AG08396 (cell line): Measurements from ENCODE around the gene DDX39B.
A peak's percentile ranks its signal among the peaks of the same experiment; 100 is the strongest.

Experiments
- DNase-seq: peaks from one replicate; pipeline ENCODE4 v3.0.0; 2012; ENCODE audit warnings: low spot score, mixed read lengths

The DDX39B gene

DNA sequence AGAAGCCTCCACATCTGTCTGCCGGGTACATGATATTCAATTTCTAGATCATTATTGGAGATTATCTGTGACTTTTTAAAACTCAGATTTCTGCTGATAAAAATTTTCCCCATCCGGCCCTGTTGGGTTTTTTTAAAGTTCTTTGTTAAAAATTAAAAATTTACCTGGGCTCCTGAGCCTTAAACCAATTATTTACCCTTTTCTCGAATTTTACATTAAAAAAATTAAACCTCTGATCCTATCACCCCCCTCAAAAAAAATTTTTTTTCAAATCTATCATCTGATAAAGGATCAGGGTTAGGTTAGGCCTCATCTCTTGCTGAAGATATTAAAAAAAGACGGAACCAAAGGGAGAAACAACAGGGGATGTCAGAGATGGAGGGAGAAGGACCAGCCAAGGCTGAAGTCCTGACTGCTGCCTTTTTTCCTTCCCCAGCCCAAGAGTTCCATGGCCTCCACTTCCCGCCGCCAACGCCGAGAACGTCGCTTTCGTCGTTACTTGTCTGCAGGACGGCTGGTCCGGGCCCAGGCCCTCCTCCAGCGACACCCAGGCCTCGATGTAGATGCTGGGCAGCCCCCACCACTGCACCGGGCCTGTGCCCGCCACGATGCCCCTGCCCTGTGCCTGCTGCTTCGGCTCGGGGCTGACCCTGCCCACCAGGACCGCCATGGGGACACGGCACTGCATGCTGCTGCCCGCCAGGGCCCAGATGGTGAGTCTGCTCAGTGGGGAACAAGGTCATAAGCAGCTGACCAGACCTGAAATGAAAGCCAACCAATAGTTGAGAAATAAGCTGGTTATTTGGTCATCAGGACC is 6.1 kb upstream of the DDX39B start:
- no peak for DNase-seq

DNA sequence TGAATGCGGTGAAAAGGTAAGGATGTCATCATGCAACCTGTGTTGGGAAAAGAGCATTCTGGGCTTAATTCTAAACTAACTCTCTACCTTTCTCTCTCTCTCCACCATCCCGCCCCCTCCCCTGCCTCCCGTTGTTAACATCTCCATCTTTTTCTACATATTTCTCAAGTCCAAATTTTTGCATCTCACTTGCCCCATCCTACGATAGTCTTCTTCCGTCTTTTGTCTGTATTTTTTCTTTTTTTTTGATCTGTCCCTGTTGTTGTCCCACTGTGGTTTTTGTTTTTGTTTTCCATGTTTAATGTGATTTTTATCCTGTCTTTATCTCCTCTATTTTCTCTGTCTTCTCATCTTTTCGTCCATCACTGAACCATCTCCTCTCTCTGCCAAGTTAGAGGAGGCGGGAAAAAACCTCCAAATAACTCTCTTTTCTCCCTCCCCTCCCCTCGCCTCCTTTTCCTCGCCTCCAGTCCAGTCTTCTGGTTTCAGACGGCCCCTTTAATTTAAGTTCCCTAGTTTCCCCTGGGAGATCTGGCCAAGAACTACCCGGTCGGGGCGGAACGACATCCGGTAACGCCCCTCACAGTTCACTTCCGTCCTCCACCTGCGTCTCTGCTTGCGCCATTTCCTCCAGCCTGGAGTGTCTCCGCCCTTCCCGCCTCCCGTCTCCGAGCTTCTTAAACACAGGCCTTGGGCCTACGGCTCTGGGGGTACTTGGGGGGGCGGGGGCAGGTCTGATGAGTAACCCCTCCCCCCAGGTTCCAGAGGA is 5.3 kb upstream of the DDX39B start, which contains the start of gene NFKBIL1:
NFKBIL1 (plus strand) TSS at position 651 of the 769 bp plus-strand sequence; CDS start at position 738, 87 bp downstream.
- DNase-seq, result peak; percentile 93

DNA sequence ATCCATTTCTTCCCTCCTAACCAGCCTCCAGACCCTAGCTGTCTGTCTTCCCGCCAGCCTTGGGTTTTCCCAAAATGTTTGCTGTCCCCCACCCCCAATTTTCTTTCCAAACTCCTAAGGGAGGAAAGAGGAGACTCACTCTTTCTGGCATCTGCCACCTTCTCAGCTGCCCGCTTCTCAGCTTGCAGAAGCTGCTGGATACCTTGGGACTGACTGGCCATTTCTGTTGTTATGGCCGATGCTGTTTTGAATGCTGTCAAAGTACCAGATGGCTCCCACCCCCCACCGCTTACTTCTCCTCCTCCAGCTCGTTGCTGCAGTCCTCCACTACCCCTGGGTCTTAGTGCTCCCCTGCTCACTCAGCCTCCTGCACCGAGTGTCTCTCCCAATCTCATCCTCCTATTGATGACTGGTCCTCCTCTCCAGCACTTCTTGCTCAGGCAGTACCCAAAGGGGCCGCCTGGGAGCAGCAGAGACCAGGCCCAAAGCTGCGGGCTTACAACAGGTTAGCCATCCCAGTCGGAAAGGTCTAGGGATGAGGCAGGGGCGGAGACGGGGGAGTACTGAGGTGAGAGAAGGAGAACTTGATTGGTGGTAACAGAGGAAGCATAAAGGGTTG is 4.6 kb upstream of the DDX39B start, which contains the start of gene ATP6V1G2:
ATP6V1G2 (minus strand) TSS at position 270 of the 619 bp plus-strand sequence; CDS start at position 221, 49 bp downstream.
- DNase-seq, result peak; percentile 82

DNA sequence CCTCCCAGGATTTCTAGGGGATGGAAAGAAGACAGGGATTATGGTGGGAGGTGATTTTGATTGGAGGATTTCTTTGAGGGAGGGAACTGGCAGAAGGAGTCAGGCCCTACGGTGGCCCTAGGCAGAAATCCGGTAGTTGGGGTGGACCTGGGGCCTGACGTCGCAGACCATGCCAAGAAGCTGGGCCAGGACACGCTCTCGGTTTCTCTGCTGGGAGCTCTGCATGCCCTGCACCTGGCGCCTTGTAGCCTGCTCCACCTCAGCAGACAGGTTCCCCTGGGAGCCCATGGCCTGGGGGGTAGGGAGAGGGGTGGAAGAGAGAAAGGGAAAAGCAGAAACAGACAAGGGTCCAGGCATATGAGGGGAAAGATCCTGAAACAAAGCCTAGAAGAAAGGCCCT is 3.5 kb upstream of the DDX39B start:
- no peak for DNase-seq

DNA sequence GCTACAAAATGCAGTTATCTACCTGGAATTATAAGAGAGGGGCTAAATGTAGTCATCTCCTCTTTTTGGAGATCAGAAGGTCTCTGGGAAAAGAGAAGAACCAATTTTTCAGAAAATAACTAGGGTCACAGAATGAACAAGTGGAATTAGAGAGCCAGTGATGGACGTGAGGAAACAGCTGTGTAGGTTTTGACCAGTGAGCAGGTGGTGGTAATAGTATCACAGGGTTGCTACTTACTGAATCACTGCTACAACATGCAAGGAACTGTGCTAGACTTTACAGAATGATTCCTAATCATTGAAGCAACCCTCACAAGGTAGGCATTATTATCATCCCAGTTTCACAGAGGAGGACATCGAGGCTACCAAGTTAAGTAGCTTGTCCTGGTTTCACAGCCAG is 2.9 kb upstream of the DDX39B start:
- DNase-seq, result no peak

DNA sequence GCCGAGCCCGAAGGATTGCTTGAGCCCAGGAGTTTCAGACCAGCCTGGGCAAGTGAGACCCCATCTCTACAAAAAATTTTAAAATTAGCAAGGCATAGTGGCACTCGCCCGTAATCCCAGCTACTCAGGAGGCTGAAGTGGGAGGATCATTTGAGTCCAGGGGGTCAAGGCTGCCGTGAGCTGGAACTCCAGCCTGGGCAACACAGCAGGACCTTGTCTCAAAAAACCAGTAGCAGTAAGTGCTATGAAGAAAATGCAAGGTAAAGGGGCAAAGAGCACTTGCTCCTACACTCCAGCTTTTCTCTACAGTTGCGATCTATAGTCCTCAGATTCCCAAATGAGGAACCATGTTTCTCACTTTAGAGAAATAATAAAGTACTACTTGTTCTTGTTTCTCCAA is 1.8 kb upstream of the DDX39B start:
- no peak for DNase-seq

DNA sequence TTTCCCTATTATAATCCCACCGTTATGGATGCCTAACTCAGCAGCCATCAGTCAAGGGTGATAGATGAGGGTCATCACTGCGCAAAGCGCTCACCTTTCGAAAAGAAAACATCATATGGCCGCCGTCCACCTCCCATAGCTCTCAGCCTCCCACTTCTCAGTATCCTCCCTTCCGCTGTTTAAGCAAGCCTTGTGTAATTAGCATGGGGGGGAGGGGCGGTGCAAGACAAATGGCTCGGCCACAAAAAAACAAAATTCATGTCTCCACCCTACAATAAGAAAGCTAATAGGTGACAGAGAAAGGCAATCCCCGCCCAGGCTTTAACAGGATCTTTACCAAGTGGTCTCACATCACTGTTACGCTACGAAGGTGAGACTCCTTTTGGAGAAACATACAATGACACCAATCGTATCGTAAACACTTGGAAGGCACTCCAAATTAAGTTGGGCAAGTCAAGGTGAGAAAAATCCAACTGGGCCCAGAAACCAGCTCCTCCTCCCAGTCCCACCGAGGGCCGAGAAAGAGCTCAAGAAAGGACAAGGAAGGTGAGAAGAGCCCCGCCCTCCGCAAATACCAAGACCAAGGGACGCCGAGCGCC is 645 bp downstream of the DDX39B start:
- peak; percentile 48 for DNase-seq

DNA sequence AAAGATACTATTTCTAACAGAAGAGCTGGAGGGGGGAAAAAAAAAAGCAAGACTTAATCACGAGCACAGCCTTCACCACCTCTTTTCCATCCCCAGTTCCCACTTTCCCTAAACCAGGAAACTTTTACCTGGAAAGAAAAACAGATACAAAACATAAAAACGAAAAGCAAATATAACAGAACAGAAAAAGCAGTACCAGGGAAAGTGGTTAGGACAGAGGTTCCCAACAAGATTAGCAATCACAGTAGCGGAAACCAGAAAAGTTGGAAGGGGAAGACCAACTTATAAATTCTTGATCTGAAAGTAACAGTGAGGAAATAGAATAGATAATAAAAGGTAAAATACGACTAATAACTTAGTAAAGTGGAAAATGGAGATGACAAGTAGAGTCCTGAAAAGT is 1.2 kb downstream of the DDX39B start:
- no peak for DNase-seq

DNA sequence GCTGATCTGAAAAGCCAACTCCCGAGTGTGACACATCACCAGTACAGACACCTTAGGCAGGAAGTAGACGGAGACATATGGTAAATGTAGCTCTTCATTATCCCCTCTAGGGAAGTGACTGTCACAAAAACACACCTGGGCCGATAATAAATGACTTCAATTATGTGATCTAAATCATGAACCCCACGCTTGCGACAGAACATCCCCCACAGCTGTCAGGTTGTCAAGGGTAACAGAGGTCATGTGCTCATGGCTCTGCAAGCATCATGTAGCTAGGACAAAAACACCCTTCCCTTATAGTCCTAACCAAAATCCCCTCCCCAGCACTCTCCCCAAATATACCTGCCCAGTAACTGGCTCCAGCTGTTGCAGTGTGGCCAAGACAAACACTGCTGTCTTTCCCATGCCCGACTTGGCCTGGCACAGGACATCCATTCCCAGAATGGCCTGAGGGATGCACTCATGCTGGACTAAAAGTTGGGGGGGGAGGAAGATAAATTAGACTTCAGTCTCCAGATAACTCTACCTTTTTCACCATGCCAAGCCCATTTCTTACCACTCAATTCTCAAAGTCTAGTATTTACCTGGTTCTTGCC is 2.9 kb downstream of the DDX39B start:
- no peak for DNase-seq

DNA sequence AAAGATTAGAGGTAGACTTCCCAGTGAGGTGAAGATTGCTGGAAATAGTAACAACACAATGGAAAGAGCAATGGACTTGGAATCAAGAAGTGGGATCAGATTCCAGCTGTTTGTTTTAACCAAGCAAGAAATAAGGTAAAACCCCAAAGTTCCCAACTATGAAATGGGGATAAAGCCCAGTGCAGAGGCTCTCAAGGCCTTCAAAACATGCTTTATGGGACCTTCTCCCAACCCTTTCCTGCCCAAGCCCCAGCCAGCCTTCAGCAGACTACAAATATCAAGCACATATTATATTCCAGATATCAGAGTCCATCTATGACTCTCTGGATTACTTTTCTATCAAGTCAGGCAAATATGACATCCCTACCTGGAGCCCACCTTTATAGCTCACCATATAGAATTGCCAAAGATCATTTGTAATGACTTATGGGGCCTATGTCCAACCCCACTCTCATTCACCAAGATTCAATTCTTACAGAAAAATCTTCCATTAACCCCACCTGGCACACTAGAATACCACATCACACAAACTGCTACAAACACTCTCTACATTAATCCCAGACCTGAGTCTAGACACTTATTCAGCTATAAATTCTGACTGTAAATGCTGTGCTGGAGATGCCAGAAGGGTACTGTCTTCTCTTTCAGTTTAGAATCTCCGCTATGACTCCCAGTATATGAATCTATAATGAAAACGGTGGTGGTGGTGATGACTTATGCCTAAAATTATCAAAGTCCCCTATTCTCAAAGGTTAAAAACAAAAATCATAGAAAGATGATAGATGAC is 6.1 kb downstream of the DDX39B start:
- no peak for DNase-seq

DNA sequence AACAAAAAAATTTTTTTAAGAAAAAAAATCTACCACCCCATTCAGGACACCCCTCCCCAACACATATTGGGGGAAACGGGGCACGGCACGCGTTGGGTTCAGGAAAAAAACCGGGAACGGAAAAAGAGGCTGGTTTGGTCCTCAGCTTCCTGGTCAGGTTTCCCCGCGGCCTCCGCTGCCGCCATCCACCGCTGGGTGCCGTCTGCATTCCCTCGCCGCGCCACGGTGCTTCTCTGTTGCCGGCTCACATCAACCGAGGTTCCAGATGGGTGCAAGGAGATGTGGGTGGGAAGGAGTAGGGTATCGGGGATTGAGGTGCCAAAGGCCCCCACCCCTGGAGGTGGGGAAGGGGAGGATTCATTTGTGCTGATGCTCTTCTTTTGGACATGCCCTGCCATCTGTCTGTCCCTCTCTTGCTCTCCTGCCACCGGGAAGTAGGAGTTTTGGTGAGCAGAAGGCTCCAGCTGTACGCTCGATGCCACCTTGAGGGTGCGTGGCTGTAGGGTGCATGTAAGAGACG is 7.2 kb downstream of the DDX39B start:
- no peak for DNase-seq

DNA sequence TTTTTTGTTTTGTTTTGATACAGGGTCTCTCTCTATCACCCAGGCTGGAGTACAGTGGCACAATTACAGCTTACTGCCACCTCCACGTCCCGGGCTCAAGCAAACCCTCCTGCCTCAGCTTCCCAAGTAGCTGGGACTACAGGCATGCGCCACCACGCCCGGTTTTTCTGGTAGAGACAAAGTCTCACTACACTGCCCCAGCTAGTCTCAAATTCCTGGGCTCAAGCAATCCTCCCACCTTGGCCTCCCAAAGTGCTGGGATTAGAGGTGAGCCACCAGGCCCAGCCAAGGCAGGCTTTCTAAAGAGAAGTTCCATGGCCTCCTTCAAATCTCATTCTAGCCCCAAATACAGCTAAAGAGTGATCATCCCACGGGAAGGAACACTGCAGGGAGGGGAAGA is 7.8 kb downstream of the DDX39B start:
- DNase-seq, result no peak

DNA sequence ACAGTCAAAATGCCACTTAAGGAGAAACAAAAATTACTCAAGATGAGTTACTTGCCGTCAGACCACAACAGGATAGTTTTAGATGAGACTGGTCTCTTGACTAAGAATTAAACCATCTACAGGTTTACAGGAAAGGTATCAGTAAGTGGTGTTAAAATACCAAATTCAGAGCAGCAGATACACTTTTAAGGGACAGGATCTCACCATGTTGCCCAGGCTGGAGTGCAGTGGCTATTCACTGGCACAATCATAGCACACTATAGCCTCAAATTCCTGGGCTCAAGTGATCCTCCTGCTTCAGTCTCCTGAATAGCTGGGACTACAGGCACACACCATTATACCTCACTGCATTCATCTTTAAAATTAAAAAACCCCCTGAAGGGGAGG is 8.4 kb downstream of the DDX39B start:
- no peak for DNase-seq

DNA sequence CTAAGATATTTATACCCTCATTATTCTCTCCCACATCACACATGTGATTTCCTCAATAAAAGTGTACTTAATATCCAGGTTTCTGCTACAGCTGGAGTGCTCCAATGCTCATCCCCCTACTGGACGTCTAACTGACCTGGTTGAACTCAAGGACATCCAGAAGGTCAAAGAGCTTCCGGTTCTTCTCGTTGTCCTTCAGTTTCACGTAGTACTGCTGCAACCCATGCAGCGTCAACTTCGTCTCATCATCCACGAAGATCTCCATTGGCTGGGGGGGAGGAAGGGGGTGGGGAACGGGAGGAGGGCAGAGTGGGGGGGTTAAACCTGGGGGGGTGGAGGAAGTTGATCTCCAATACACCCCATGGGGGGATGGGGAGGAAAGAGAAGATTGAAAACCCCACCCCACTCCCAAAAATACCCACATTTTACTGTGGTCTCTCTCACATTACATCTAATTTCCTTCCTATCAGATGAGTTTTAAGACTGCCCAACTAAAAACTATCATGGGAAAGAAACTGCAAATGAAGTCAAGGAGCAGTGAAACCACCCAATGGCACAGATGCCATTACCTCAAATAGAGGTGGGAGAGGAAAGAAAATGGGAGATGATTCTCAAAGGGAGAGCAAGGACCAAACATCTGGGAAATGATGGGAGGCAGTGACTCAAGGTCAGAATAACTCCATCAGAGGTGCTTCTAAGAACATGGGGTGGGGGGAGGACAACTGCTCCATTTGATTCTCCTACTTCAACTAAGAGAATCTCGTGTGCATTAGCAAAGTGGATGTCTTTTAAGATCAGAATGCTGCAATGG is 9.0 kb downstream of the DDX39B start:
- no peak for DNase-seq

DNA sequence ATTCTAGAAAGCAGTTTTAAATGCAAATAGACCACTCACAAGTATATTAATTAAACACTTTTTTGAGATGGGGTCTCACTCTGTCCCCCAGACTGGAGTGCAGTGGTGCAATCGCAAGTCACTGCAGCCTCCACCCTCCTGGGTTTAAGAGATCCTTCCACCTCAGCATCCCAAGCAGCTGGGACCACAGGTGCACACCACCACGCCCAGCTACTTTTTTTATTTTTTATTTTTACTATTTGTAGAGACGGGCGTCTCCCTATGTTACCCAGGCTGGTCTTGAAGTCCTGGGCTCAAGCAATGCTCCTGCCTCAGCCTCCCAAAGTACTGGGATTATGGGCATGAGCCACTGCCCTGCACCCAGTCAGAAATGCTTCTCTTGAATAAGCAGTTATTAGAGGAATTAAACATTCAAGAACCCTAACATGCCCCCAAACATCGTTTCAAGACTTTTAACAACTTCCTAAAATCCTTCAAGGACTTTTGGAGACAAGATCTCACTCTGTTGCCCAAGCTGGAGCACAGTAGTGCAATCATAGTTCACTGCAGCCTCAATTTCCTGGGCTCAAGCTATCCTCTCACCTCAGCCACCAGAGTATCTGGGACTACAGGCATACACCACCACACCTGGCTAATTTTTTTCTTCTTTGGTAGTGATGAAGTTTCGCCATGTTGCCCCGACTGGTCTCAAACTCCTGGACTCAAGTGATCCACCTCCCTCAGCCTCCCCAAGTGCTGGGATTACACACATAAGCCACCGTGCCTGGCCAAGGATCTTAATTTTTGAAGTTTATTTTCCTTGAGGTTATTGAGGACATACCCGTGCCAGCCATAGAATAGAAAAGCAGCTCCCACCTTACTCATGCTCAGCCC is 9.8 kb downstream of the DDX39B start:
- DNase-seq, result no peak

DNA sequence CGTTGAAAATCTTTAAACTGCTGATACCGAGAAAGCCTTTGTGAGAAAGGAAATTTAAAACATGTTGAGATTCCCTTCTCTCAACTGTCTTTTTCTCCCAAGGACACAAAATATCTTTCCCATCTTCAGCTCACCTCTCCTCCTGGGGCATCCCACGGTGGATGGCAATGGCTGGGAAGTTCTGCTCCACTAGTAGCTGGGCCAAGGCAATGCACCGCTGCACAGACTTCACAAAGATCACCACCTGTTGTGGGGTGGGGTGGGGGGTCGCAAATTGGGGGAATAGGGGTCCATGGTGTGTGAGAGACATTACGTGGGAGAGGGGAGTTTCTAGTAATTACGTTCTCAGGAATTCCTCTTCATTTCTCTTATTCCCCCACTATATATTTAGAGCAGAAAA is 10.6 kb downstream of the DDX39B start:
- DNase-seq, result no peak

DNA sequence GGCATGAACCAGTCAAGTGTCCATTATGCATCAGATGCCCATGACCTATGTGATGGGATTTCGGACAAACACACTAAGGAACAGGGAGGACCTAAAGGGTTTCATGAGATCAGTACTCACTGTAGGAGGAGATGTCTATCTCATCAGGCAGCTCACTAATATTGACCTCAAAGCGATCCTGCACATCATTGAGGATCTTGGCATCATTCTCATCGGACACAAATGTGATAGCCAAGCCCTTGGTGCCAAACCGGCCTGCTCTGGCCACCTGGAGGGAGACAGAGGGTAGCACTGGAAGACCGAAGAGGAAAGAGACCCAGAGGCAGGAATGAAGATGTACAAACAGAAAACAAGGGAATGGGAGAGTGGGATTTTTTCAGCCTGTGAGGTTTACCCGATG is 11.1 kb downstream of the DDX39B start:
- DNase-seq, result no peak

DNA sequence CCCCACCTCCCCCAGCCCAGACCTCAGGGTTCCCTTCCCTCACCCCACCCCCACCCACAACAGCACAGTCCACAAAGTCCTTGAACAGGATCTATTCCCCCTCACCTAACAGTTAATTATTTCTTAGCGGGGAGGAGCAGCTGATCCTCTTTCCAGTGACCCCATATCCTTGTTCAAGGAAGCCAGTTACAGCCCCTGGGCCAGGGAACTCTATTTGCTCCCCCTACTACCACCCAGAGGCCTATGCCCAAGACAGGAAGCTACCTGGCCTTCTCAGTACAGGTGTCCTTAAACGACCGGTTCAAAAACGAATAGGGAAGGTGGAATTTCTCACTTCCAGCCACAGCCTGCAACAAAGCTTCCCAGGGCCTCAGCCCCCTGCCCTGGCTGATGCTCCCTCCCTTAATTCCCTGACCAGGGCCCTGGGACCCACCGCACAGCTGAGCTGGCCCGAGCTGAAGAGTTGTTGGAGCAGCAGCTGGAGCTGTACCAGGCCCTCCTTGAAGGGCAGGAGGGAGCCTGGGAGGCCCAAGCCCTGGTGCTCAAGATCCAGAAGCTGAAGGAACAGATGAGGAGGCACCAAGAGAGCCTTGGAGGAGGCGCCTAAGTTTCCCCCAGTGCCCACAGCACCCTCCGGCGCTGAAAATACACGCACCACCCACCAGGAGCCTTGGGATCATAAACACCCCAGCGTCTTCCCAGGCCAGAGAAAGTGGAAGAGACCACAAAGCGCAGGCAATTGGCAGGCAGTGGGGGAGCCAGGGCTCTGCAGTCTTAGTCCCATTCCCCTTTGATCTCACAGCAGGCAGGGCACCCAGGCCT is 12.3 kb downstream of the DDX39B start:
- no peak for DNase-seq
